Endodermal cell (in vitro differentiated cells): ENCODE results near the gene FYN. TPM values are rescaled to one million over a fixed set of nuclear protein-coding genes. Genes with fewer than 3 reads are reported as not detected.

ENCODE experiments used
- DNase-seq: peaks from one replicate; pipeline ENCODE4 v3.0.0-alpha.2; 2017
- H3K27ac ChIP-seq: 2 replicates; pipeline ENCODE4 v1.5.1; 2013; ENCODE audit warnings: mild to moderate bottlenecking, low read depth, low read length, moderate library complexity
- H3K27me3 ChIP-seq: 2 replicates; pipeline ENCODE4 v1.6.1; 2013; ENCODE audit warnings: mild to moderate bottlenecking, low read length, moderate library complexity; ENCODE audit not compliant: insufficient read depth, control insufficient read depth, poor library complexity, severe bottlenecking
- H3K36me3 ChIP-seq: 2 replicates; pipeline ENCODE4 v1.7.0; 2013; ENCODE audit warnings: mild to moderate bottlenecking, low read length, moderate library complexity; ENCODE audit not compliant: control insufficient read depth, insufficient read depth
- H3K4me1 ChIP-seq: one replicate; pipeline ENCODE4 v1.7.0; 2013; ENCODE audit warnings: low read length; ENCODE audit not compliant: control insufficient read depth, insufficient read depth
- H3K4me3 ChIP-seq: 2 replicates; pipeline ENCODE4 v1.5.1; 2013; ENCODE audit warnings: mild to moderate bottlenecking, low read length, moderate library complexity
- H3K9ac ChIP-seq: 2 replicates; pipeline ENCODE4 v1.6.1; 2013; ENCODE audit warnings: mild to moderate bottlenecking, low read length, moderate library complexity; ENCODE audit not compliant: poor library complexity, severe bottlenecking; ENCODE audit errors: extremely low read depth
- H3K9me3 ChIP-seq: 2 replicates; pipeline ENCODE4 v1.6.1; 2013; ENCODE audit warnings: mild to moderate bottlenecking, low read length, moderate library complexity; ENCODE audit not compliant: control insufficient read depth
- H3K27ac Mint-ChIP-seq: 2 replicates; pipeline ENCODE4 v1.8.0; 2020; ENCODE audit warnings: mixed read lengths
- H3K27me3 Mint-ChIP-seq: 2 replicates; pipeline ENCODE4 v1.8.0; 2021; ENCODE audit warnings: mild to moderate bottlenecking, mixed read lengths; ENCODE audit not compliant: insufficient read depth
- H3K36me3 Mint-ChIP-seq: 2 replicates; pipeline ENCODE4 v1.8.0; 2020; ENCODE audit warnings: low read depth, mixed read lengths
- H3K4me1 Mint-ChIP-seq: 2 replicates; pipeline ENCODE4 v1.8.0; 2020; ENCODE audit warnings: mixed read lengths
- H3K4me3 Mint-ChIP-seq: 2 replicates; pipeline ENCODE4 v1.8.0; 2020; ENCODE audit warnings: mild to moderate bottlenecking, moderate library complexity, mixed read lengths
- H3K9me3 Mint-ChIP-seq: 2 replicates; pipeline ENCODE4 v1.8.0; 2020; ENCODE audit warnings: mild to moderate bottlenecking, mixed read lengths
- WGBS, 2 experiments: methylation state at CpG; one replicate each; pipeline versions ENCODE4 v1.1.5 to v1.1.7; 2013; ENCODE audit warnings: missing lambda C conversion rate in 2 of 2, mixed read lengths in 1 of 2; ENCODE audit not compliant: insufficient coverage in 1 of 2, insufficient read length in 1 of 2; 5-methylcytosine and 5-hydroxymethylcytosine counted together
- total RNA-seq, 2 donors: library from RNA; stranded (reverse); fragmentation: NEBNext Ultra II Directional in 1 of 2; extraction: Animal tissue kit (Norgen Biotek cat#: 25700) in 1 of 2; gene quantifications; 2 replicates in 1 of 2; 3 replicates in 1 of 2; pipeline ENCODE4 v1.2.1, GENCODE V29; 2021
- TF ChIP-seq, protein P1 (sequence below): fragments of 200-600 bp; sonication (generic); conservative IDR thresholded peaks from 2 replicates; pipeline ENCODE4 v1.5.0; 2021; ENCODE audit warnings: antibody characterized with exemption, mild to moderate bottlenecking

FYN gene
- total RNA-seq, 2 donors from 2014 or later: 70.0 to 96.4 TPM

DNA sequence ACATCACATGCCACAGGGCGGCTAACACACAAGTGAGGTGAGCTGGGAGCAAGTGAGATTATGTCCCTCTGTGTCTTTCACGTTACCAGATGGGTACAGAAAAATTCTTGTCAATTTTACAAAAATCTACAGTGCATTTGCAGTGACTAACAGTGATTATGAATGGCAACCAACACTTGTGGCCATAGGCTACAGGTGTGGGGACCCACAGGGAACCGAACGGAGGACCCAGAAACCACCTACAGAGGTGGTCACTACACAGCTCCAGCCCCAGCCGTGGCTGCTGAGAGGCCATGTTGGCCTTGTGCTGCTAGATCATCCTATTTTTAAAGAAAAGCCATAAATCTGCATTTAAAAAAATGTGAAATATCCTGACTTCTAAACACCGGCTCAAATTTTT, 50.2 kb downstream of the FYN start:
- H3K4me1 Mint-ChIP-seq: peaks cover 10% of the 10 kb centered on the region
- Histone ChIP-seq H3K9me3 (peaks cover 12% of the 10 kb centered on the region), H3K27ac (no peak overlapping the region), H3K4me3 (no peak overlapping the region), H3K36me3 (no peaks in the 10 kb centered on the region), H3K27me3 (no peaks in the 10 kb centered on the region), H3K4me1 (no peaks in the 10 kb centered on the region), H3K9ac (no peak overlapping the region)
- 95 to 97% methylated on average over 6 of the region's 6 CpGs for WGBS, 2 experiments
- no peak overlapping the region for H3K27ac Mint-ChIP-seq
- no peaks in the 10 kb centered on the region for H3K27me3 Mint-ChIP-seq
- TF ChIP-seq, protein P1, sequence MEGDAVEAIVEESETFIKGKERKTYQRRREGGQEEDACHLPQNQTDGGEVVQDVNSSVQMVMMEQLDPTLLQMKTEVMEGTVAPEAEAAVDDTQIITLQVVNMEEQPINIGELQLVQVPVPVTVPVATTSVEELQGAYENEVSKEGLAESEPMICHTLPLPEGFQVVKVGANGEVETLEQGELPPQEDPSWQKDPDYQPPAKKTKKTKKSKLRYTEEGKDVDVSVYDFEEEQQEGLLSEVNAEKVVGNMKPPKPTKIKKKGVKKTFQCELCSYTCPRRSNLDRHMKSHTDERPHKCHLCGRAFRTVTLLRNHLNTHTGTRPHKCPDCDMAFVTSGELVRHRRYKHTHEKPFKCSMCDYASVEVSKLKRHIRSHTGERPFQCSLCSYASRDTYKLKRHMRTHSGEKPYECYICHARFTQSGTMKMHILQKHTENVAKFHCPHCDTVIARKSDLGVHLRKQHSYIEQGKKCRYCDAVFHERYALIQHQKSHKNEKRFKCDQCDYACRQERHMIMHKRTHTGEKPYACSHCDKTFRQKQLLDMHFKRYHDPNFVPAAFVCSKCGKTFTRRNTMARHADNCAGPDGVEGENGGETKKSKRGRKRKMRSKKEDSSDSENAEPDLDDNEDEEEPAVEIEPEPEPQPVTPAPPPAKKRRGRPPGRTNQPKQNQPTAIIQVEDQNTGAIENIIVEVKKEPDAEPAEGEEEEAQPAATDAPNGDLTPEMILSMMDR: no peak
- no peak for DNase-seq
- H3K36me3 Mint-ChIP-seq: peaks cover 8% of the 10 kb centered on the region
- peaks cover 15% of the 10 kb centered on the region for H3K9me3 Mint-ChIP-seq
- H3K4me3 Mint-ChIP-seq: no peak overlapping the region

DNA sequence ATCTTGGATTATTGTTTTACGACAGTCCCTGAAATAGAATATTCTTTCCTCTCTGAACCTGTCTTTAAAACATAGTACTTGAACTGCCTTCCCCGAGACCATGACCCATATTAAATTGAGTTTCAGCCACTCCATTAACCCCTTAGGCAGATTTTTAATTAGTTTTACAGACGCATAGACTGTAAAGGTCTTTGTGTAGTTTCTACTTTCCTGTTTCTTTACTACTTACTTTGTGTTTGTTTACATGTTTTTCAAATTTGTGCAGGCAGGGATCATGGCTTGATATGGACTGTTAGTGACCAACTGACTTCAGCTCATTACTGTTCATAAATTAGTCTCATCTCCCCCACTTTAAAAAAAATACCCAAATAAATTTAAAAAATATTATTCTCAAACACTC, 53.8 kb downstream of the FYN start:
- TF ChIP-seq, protein P1: no peak
- Histone ChIP-seq H3K27ac (no peak overlapping the region), H3K27me3 (no peaks in the 10 kb centered on the region), H3K9ac (no peak overlapping the region), H3K9me3 (peaks cover 12% of the 10 kb centered on the region), H3K36me3 (no peaks in the 10 kb centered on the region), H3K4me1 (peaks cover 2% of the 10 kb centered on the region), H3K4me3 (no peak overlapping the region)
- H3K4me1 Mint-ChIP-seq: peaks cover 11% of the 10 kb centered on the region
- no peak overlapping the region for H3K4me3 Mint-ChIP-seq
- H3K9me3 Mint-ChIP-seq: peaks cover 15% of the 10 kb centered on the region
- WGBS, 2 experiments: 95 to 100% methylated on average over 2 to 3 of the region's 3 CpGs
- DNase-seq: no peak
- H3K27me3 Mint-ChIP-seq: no peaks in the 10 kb centered on the region
- H3K27ac Mint-ChIP-seq: no peak overlapping the region
- H3K36me3 Mint-ChIP-seq: peaks cover 8% of the 10 kb centered on the region

DNA sequence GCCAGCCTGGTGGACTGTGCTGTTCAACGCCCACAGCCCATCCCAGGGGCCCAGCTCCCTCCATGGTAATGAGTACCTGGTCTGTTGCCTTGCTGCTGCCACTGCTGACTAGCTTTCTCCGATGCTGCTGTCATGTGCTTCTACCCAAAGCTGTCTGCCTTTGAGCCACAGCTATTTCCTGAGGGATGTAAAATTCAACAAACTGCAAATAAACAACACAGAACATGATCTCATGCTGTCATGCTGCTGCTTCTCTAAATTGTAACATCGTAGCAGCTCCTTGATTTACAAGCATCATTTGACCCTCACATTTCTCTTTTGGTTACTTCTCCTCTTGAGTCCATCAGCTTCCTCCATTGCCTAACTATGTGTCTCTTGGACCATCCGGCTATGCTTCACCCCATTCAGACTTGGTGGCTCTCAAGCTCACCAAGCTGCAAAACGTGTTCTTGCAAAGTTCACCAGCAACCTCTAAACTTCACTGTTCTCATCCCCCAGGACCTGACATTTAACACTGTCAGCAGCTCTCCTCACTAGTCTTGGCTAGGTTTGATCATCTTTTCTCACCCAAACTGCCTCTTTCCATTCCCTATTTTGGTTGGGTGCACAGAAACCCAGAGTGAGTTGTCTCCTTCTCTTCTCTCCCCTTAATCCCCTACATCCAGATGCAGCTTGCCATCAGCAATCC, 54.6 kb downstream of the FYN start:
- Mint-ChIP-seq H3K9me3 (peaks cover 15% of the 10 kb centered on the region), H3K27ac (no peak overlapping the region), H3K36me3 (peaks cover 8% of the 10 kb centered on the region), H3K4me3 (no peak overlapping the region), H3K27me3 (no peaks in the 10 kb centered on the region), H3K4me1 (peaks cover 5% of the 10 kb centered on the region)
- no peaks in the 10 kb centered on the region for H3K27me3 ChIP-seq
- H3K4me3 ChIP-seq: no peak overlapping the region
- TF ChIP-seq, protein P1: no peak
- no peak overlapping the region for H3K27ac ChIP-seq
- peaks cover 4% of the 10 kb centered on the region for H3K36me3 ChIP-seq
- 92 to 93% methylated on average over 4 to 5 of the region's 5 CpGs for WGBS, 2 experiments
- no peak for DNase-seq
- peaks cover 2% of the 10 kb centered on the region for H3K4me1 ChIP-seq
- no peak overlapping the region for H3K9ac ChIP-seq
- peaks cover 12% of the 10 kb centered on the region for H3K9me3 ChIP-seq
